ENCODE data around the gene GPR101. TPM values are rescaled to one million over a fixed set of nuclear protein-coding genes. Genes with fewer than 3 reads are reported as not detected.

The GPR101 gene
- polyA plus RNA-seq, 1 donor (not counting 4 experiments of a cell fraction or from before 2014, with no cell fraction given): not detected

- H2AFZ ChIP-seq (ENCODE audit: control insufficient read depth, low read length): no peak overlapping the region
- no peaks in the 10 kb centered on the region for H3K36me3 ChIP-seq (ENCODE audit: control insufficient read depth in 2 of 2, extremely low read depth in 1 of 2, insufficient read depth in 2 of 2, low read length in 2 of 2)
- no peaks in the 10 kb centered on the region for H3K9me3 ChIP-seq (ENCODE audit: control insufficient read depth, low read depth, low read length)
- H3K27ac ChIP-seq (ENCODE audit: control insufficient read depth, insufficient read depth, low read length): no peak overlapping the region
- DNase-seq (ENCODE audit: low read depth, low spot score) (no peak), FAIRE-seq (no peak)
- H3K9me1 ChIP-seq (ENCODE audit: control insufficient read depth, extremely low read depth, insufficient read depth, low read length): no peaks in the 10 kb centered on the region
- no peaks in the 10 kb centered on the region for H3K79me2 ChIP-seq (ENCODE audit: control insufficient read depth, insufficient read depth, low read length)
- peaks cover 43% of the 10 kb centered on the region for H3K27me3 ChIP-seq (ENCODE audit: control insufficient read depth, extremely low read depth, insufficient read depth, low read length)
- H3K4me1 ChIP-seq (ENCODE audit: control insufficient read depth, extremely low read depth, insufficient read depth, low read length): no peaks in the 10 kb centered on the region
- H3K9ac ChIP-seq (ENCODE audit: control insufficient read depth, extremely low read depth, insufficient read depth, low read length): no peak overlapping the region
- no peak overlapping the region for H3K4me3 ChIP-seq (ENCODE audit: control insufficient read depth in 2 of 3, extremely low read depth in 1 of 3, insufficient read depth in 2 of 3, low read depth in 1 of 3, low read length in 3 of 3)
- H3K4me2 ChIP-seq (ENCODE audit: control insufficient read depth, extremely low read depth, insufficient read depth, low read depth, low read length): peak overlapping the region; percentile 49
- dilution Hi-C loops (cut with MboI; ENCODE audit: extremely low pct_ligation_motif_present, low sequenced_read_pairs): no loop called here
- peak; percentile 50 for TF ChIP-seq EZH2 (IDR thresholded peaks at IDR 0.05; ENCODE audit: low read length)
- no peak for TF ChIP-seq CTCF (optimal IDR thresholded peaks at IDR 0.05 in 1 of 3, IDR thresholded peaks at IDR 0.05 in 1 of 3, conservative IDR thresholded peaks at IDR 0.05 in 1 of 3; ENCODE audit: extremely low read depth in 1 of 3, insufficient read depth in 2 of 3, low read length in 3 of 3)
- no peaks in the 10 kb centered on the region for H4K20me1 ChIP-seq (ENCODE audit: control insufficient read depth, extremely low read depth, insufficient read depth, low read length)
Measured at GRCh38 chrX:137032841-137033773, 688 bp downstream of the GPR101 start.

- Histone ChIP-seq H3K27ac (ENCODE audit: control insufficient read depth, insufficient read depth, low read length) (no peak overlapping the region), H2AFZ (ENCODE audit: control insufficient read depth, low read length) (peak overlapping the region; percentile 5), H3K27me3 (ENCODE audit: control insufficient read depth, extremely low read depth, insufficient read depth, low read length) (peaks cover 43% of the 10 kb centered on the region), H3K9me1 (ENCODE audit: control insufficient read depth, extremely low read depth, insufficient read depth, low read length) (no peaks in the 10 kb centered on the region), H3K9me3 (ENCODE audit: control insufficient read depth, low read depth, low read length) (no peaks in the 10 kb centered on the region), H3K4me1 (ENCODE audit: control insufficient read depth, extremely low read depth, insufficient read depth, low read length) (no peaks in the 10 kb centered on the region), H3K79me2 (ENCODE audit: control insufficient read depth, insufficient read depth, low read length) (no peaks in the 10 kb centered on the region), H3K36me3 (ENCODE audit: control insufficient read depth in 2 of 2, extremely low read depth in 1 of 2, insufficient read depth in 2 of 2, low read length in 2 of 2) (no peaks in the 10 kb centered on the region), H3K4me3 (ENCODE audit: control insufficient read depth in 2 of 3, extremely low read depth in 1 of 3, insufficient read depth in 2 of 3, low read depth in 1 of 3, low read length in 3 of 3) (peak overlapping the region in 2 of 3 experiments; percentile 11 to 56), H3K4me2 (ENCODE audit: control insufficient read depth, extremely low read depth, insufficient read depth, low read depth, low read length) (peak overlapping the region; percentile 49), H4K20me1 (ENCODE audit: control insufficient read depth, extremely low read depth, insufficient read depth, low read length) (no peaks in the 10 kb centered on the region), H3K9ac (ENCODE audit: control insufficient read depth, extremely low read depth, insufficient read depth, low read length) (no peak overlapping the region)
- FAIRE-seq: no peak
- TF ChIP-seq CTCF (optimal IDR thresholded peaks at IDR 0.05 in 1 of 3, IDR thresholded peaks at IDR 0.05 in 1 of 3, conservative IDR thresholded peaks at IDR 0.05 in 1 of 3; ENCODE audit: extremely low read depth in 1 of 3, insufficient read depth in 2 of 3, low read length in 3 of 3) (no peak), EZH2 (IDR thresholded peaks at IDR 0.05; ENCODE audit: low read length) (peak; percentile 65)
- dilution Hi-C loops (cut with MboI; ENCODE audit: extremely low pct_ligation_motif_present, low sequenced_read_pairs): no loop called here
- DNase-seq (ENCODE audit: low read depth, low spot score): no peak
Measured at GRCh38 chrX:137032341-137032694, 1.5 kb downstream of the GPR101 start.
